Left lung (tissue), 10 donors: ENCODE measurements around the gene STARD3. TPM values are rescaled to one million over a fixed set of nuclear protein-coding genes. Genes with fewer than 3 reads are reported as not detected.

Source experiments
- ATAC-seq: fragments of 200-7000 bp; cut with Tn5 transposase; one replicate; pipeline ENCODE4 v1.9.1; 2020; ENCODE audit warnings: moderate library complexity
- DNase-seq, 4 donors: peaks; one replicate each; pipeline ENCODE4 v3.0.0-alpha.2; 2013 to 2020
- H3K27ac ChIP-seq, 2 donors: fragments of 200-600 bp; sonication (generic) in 1 of 2; one replicate each; pipeline versions ENCODE4 v1.5.0 to v1.8.0; 2020 to 2021
- H3K27me3 ChIP-seq, 2 donors: fragments of 200-600 bp; sonication (generic) in 1 of 2; one replicate each; pipeline versions ENCODE4 v1.5.0 to v1.8.0; 2020 to 2021
- H3K36me3 ChIP-seq, 2 donors: fragments of 200-600 bp; sonication (generic) in 1 of 2; one replicate each; pipeline versions ENCODE4 v1.5.0 to v1.8.0; 2020 to 2021
- H3K4me1 ChIP-seq, 2 donors: fragments of 200-600 bp; one replicate each; pipeline ENCODE4 v1.8.0; 2021
- H3K4me3 ChIP-seq, 2 donors: fragments of 200-600 bp; sonication (generic) in 1 of 2; one replicate each; pipeline versions ENCODE4 v1.5.0 to v1.8.0; 2020 to 2021; ENCODE audit warnings: mild to moderate bottlenecking in 1 of 2
- H3K9me3 ChIP-seq, 2 donors: fragments of 200-600 bp; sonication (generic) in 1 of 2; one replicate each; pipeline versions ENCODE4 v1.5.0 to v1.8.0; 2020 to 2021
- CTCF ChIP-seq, 2 donors: fragments of 200-600 bp; sonication (generic) in 1 of 2; IDR thresholded peaks; one replicate each; pipeline versions ENCODE4 v1.5.0 to v1.8.0; 2021; ENCODE audit warnings: antibody characterized with exemption in 2 of 2
- intact Hi-C, 2 donors: fragments of 100-400 bp; cut with DNase I; formaldehyde crosslinking; loops; one replicate each; pipeline versions ENCODE4 v1.11.2 to v1.14.2; 2022
- polyA plus RNA-seq, 6 donors: library from polyadenylated mRNA; unstranded; fragments of 120-200 nt; gene quantifications; one replicate each; pipeline ENCODE4 v1.2.1, GENCODE V29; 2013; ENCODE audit not compliant: insufficient read length in 6 of 6
- total RNA-seq, 2 donors: library from RNA; stranded (reverse); fragmentation: NEBNext Ultra II Directional; extraction: Animal tissue kit (Norgen Biotek cat#: 25700); gene quantifications; one replicate each; pipeline ENCODE4 v1.2.1, GENCODE V29; 2021
- donor health status: DM: no; HTN: yes; CAD: no.
- donor health status: DM: no; HTN: no; CAD: no.

Gene STARD3
- total and polyA plus RNA-seq, 8 donors, result 42.1 to 66.1 (median 55.9) TPM

- ATAC-seq (peak; percentile 7), DNase-seq (peak in 2 of 4 donors; percentile 53 to 57)
- no peak overlapping the region for H3K27ac ChIP-seq
- no peak overlapping the region for H3K4me3 ChIP-seq
- intact Hi-C loops, result no loop called here
- peak; percentile 38 to 41 for TF ChIP-seq CTCF (IDR thresholded peaks at IDR 0.05)
- H3K27me3 ChIP-seq, result peaks cover 25 to 55% of the 10 kb centered on the region in 2 donors
- H3K9me3 ChIP-seq, result no peaks in the 10 kb centered on the region
- no peaks in the 10 kb centered on the region for H3K36me3 ChIP-seq
- peaks cover 20 to 33% of the 10 kb centered on the region in 2 donors for H3K4me1 ChIP-seq
These were observed 34.9 kb downstream of the STARD3 start for GRCh38 chr17:39671651-39672521.

- no peak for ATAC-seq
- intact Hi-C loops, result no loop called here
These were observed 35.8 kb downstream of the STARD3 start for GRCh38 chr17:39672522-39673334.

GRCh38 chr17:39673335-39674081, 36.6 kb downstream of the STARD3 start:
- Histone ChIP-seq H3K36me3 (no peaks in the 10 kb centered on the region), H3K4me3 (no peak overlapping the region), H3K4me1 (peaks cover 19 to 27% of the 10 kb centered on the region in 2 donors), H3K27ac (no peak overlapping the region), H3K9me3 (no peaks in the 10 kb centered on the region), H3K27me3 (peaks cover 15 to 39% of the 10 kb centered on the region in 2 donors)
- TF ChIP-seq CTCF (IDR thresholded peaks at IDR 0.05), result no peak
- DNase-seq (peak in 1 of 4 donors; percentile 55), ATAC-seq (no peak)
- intact Hi-C loops, result no loop called here

More at GRCh38 chr17:39672522-39673334, 35.8 kb downstream of the STARD3 start:
- DNase-seq, result peak in 1 of 4 donors; percentile 54
- H3K4me1 ChIP-seq, result peaks cover 22 to 33% of the 10 kb centered on the region in 2 donors
- H3K36me3 ChIP-seq, result no peaks in the 10 kb centered on the region
- TF ChIP-seq CTCF (IDR thresholded peaks at IDR 0.05), result peak in 1 of 2 donors; percentile 7
- no peak overlapping the region for H3K4me3 ChIP-seq
- H3K9me3 ChIP-seq, result no peaks in the 10 kb centered on the region
- H3K27me3 ChIP-seq, result peaks cover 17 to 46% of the 10 kb centered on the region in 2 donors
- H3K27ac ChIP-seq, result no peak overlapping the region

- ATAC-seq (no peak), DNase-seq (peak in 1 of 4 donors; percentile 22)
- Histone ChIP-seq H3K27me3 (peaks cover 12 to 32% of the 10 kb centered on the region in 2 donors), H3K27ac (no peak overlapping the region), H3K4me3 (no peak overlapping the region), H3K4me1 (peaks cover 19 to 22% of the 10 kb centered on the region in 2 donors), H3K36me3 (no peaks in the 10 kb centered on the region), H3K9me3 (no peaks in the 10 kb centered on the region)
- intact Hi-C loops, result no loop called here
- TF ChIP-seq CTCF (IDR thresholded peaks at IDR 0.05), result no peak
These were observed 37.2 kb downstream of the STARD3 start for GRCh38 chr17:39674179-39674578.
